GM18951 (cell line): ENCODE measurements around the gene MLLT10.

Experiments used
- POLR2A ChIP-seq: IDR thresholded peaks from 4 replicates; pipeline ENCODE4 v1.6.1; 2011; ENCODE audit warnings: mild to moderate bottlenecking; ENCODE audit not compliant: insufficient read length, insufficient read depth; ENCODE audit errors: extremely low read depth
- in situ Hi-C: fragments of 300-500 bp; cut with MboI; formaldehyde crosslinking; loops from one replicate; pipeline ENCODE4 v1.12.0; 2022; ENCODE audit warnings: low sequenced_read_pairs, mixed read lengths, inconsistent platforms; ENCODE audit not compliant: unreplicated experiment

The MLLT10 gene

DNA sequence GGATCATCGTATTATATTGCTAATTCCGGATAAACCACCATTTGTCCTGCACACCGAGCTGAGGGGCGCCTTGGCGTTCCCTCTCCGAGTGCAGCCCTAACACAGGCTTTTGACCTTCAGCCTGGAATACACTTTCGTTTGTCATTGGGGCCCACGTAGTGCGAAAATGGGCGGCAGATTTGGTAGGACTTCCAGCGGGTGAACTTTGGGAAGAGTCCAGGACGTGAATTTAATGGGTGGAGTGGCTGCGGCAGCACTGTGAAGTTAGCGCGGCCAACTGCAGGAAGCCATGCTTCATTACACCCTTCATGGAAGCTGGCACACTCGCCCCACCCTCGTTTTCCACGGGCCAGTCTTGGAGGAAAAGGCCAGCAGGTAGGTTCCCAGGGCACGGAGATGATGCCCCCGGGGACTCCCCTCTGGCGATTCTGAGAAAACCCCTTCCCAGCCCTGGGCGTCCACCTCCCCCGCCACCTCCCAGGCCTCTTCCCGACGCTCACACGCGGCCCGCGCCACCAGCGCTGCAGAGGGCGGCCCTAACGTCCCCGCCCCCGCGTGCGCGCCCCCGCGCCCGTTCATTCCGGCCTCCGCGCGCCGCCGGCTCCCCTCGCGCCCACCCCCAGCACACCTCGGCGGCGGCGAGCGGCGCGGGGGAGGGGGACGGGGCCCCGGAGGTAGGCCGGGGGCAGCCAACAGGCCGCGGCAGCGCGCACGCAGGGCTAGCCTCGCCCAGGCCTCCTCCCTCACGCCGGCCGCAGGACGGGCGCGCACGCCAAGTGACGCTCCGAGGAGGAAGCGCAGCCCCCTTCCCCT lies at the start of gene MLLT10:
Gene MLLT10, plus strand, starts transcription at position 766 of the 813 bp plus-strand sequence. CDS start 413 bp downstream, outside the sequence.
- in situ Hi-C loops: no loop called here
- peak; percentile 90 for TF ChIP-seq POLR2A

- no peak for TF ChIP-seq POLR2A
- in situ Hi-C loops: loop anchor here (25.0 kb wide), 1 partner anchor 475 kb away; no protein-coding TSS in a partner anchor
Measured at GRCh38 chr10:21487416-21488180, 46.4 kb upstream of the MLLT10 start.

DNA sequence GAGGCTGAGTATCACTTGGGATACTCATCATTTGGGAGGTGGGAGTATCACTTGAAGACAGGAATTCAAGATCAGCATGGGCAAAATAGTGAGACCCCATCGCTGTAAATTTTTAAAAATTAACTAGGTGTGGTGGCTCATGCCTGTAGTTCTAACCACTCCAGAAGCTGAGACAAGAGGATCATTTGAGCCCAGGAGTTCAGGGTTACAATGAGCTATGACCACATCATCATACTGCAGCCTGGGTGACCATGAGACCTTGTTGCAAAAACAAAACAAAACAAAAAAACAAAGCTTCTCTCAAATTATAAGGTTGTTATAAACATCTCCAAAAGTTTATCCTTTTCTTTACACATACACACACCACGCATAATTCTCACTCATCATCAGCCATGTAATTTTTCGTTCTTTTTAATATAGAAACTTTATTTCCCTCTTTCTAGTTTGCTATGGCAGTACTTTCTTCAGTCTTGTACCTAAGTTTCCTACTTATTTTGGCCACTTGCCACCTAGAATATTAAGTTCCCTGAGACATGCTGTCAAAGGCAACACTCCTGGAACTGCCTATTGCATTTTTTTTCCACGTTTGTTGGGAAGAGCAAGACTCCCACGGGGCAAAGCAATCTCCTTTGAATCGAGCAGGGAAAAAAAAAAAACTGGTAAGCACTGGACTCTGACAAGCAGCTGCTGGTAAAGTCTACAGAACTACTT lies 45.6 kb upstream of the MLLT10 start:
- TF ChIP-seq POLR2A: no peak
- in situ Hi-C loops: loop anchor here (25.0 kb wide), 1 partner anchor 474 kb away; no protein-coding TSS in a partner anchor

- TF ChIP-seq POLR2A: no peak
- in situ Hi-C loops: loop anchor here (25.0 kb wide), 1 partner anchor 473 kb away; no protein-coding TSS in a partner anchor
Measured at GRCh38 chr10:21488957-21489446, 45.0 kb upstream of the MLLT10 start.

GRCh38 chr10:21490028-21490710 lies 43.9 kb upstream of the MLLT10 start:
- in situ Hi-C loops: loop anchor here (10.0 to 25.0 kb wide), 2 partner anchors 245 to 472 kb away; no protein-coding TSS in a partner anchor
- no peak for TF ChIP-seq POLR2A

GRCh38 chr10:21490711-21491105 lies 43.3 kb upstream of the MLLT10 start:
- no peak for TF ChIP-seq POLR2A
- in situ Hi-C loops: loop anchor here (10.0 to 25.0 kb wide), 2 partner anchors 244 to 472 kb away; no protein-coding TSS in a partner anchor

GRCh38 chr10:21492421-21492820 lies 41.6 kb upstream of the MLLT10 start:
- no peak for TF ChIP-seq POLR2A
- in situ Hi-C loops: loop anchor here (10.0 to 25.0 kb wide), 2 partner anchors 242 to 470 kb away; no protein-coding TSS in a partner anchor

DNA sequence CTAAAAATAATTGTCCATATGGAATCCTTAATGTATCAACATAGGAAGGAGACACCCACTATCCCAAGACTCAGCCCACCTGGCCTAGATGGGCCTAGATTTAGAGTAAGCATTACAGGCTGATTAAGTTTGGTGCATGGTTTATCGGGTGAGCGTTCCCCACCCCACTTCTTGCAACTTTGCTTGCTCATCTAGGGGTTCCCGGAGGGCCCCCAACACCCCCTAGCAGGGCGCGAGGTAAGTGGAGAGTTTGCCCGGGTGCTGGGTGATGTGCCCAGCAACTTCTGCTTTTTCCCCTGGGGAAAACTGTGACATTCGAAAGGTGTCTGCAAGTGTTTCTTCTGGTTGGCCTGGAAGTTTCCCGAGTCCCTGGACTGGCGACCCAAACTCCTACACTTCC lies 40.2 kb upstream of the MLLT10 start:
- in situ Hi-C loops: loop anchor here (10.0 to 25.0 kb wide), 2 partner anchors 241 to 469 kb away; no protein-coding TSS in a partner anchor
- no peak for TF ChIP-seq POLR2A

- in situ Hi-C loops: loop anchor here (10.0 to 25.0 kb wide), 2 partner anchors 240 to 468 kb away; no protein-coding TSS in a partner anchor
- TF ChIP-seq POLR2A: peak; percentile 17
Measured at GRCh38 chr10:21494191-21495001, 39.6 kb upstream of the MLLT10 start.

DNA sequence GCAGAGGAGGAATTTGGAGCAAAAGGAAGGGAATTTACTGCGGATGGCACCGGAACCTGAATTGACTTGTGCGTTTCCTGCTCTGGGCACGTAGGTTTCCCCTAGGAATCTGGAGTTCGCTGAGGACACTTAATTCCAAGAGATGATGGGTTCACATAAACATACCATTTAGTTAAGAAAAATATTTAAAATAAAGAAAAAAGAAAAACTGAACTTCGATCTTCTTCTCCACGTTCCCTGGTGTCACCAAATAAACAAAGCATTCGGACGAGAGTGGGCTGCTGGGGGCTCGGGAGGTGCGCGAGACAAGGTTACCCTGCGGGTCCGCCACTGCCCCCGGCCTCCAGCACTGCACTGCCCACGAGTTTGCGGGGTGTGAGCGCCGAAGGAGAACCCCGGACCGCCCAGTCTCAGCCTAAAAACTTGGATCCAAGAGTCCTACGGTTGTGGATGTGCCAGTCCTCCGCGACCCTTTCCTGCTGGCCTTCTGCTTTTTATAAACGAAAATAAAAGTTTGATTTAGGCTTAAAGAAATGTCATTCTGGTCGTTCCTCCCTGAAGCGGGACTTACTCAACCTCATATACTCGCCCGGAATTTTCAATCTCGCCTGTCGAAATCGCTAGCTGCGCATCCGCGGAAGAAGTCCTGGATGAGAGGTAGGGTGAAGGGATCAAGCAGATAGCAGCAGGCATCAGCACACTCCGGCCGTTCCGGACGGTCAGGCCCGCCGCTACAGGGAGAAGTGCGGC lies 38.9 kb upstream of the MLLT10 start:
- in situ Hi-C loops: loop anchor here (10.0 to 25.0 kb wide), 2 partner anchors 240 to 467 kb away; no protein-coding TSS in a partner anchor
- TF ChIP-seq POLR2A: no peak
